ENCODE data around the gene PLCL1.

GRCh38 chr2:198168651-198169050 lies 364.3 kb downstream of the PLCL1 start:
- TF ChIP-seq CTCF (IDR thresholded peaks at IDR 0.05; ENCODE audit: low read length) (no peak), EZH2 (IDR thresholded peaks at IDR 0.05; ENCODE audit: borderline replicate concordance, low read length) (no peak)
